ENCODE measurements around the gene AKNAD1. TPM values are rescaled to one million over a fixed set of nuclear protein-coding genes. Genes with fewer than 3 reads are reported as not detected.
A peak's percentile ranks its signal among the peaks of the same experiment; 100 is the strongest.

Gene AKNAD1
- total RNA-seq, 1 donor: 0.27 TPM

GRCh38 chr1:108880850-108881249 lies 24.0 kb upstream of the AKNAD1 start:
- no peak for TF ChIP-seq CTCF (IDR thresholded peaks at IDR 0.05; ENCODE audit: insufficient read depth, low read length)
- DNase-seq (ENCODE audit: low read depth): no peak
- no peak overlapping the region for H3K4me3 ChIP-seq (ENCODE audit: low read depth, low read length)

GRCh38 chr1:108878678-108879077 lies 21.8 kb upstream of the AKNAD1 start:
- no peak for TF ChIP-seq CTCF (IDR thresholded peaks at IDR 0.05; ENCODE audit: insufficient read depth, low read length)
- peak overlapping the region; percentile 52 for H3K4me3 ChIP-seq (ENCODE audit: low read depth, low read length)
- DNase-seq (ENCODE audit: low read depth): no peak

- H3K4me3 ChIP-seq (ENCODE audit: low read depth, low read length): peak overlapping the region; percentile 92
- no peak for TF ChIP-seq CTCF (IDR thresholded peaks at IDR 0.05; ENCODE audit: insufficient read depth, low read length)
- DNase-seq (ENCODE audit: low read depth): no peak
These were observed 21.2 kb upstream of the AKNAD1 start for GRCh38 chr1:108878160-108878469.

- no peak for TF ChIP-seq CTCF (IDR thresholded peaks at IDR 0.05; ENCODE audit: insufficient read depth, low read length)
- peak overlapping the region; percentile 92 for H3K4me3 ChIP-seq (ENCODE audit: low read depth, low read length)
- DNase-seq (ENCODE audit: low read depth): peak; percentile 60
These were observed 20.7 kb upstream of the AKNAD1 start for GRCh38 chr1:108877348-108878159.

- no peak for DNase-seq (ENCODE audit: low read depth)
- TF ChIP-seq CTCF (IDR thresholded peaks at IDR 0.05; ENCODE audit: insufficient read depth, low read length): no peak
- H3K4me3 ChIP-seq (ENCODE audit: low read depth, low read length): no peak overlapping the region
These were observed 14.3 kb upstream of the AKNAD1 start for GRCh38 chr1:108871050-108871724.

GRCh38 chr1:108865316-108865910 lies 8.5 kb upstream of the AKNAD1 start:
- H3K4me3 ChIP-seq (ENCODE audit: low read depth, low read length): no peak overlapping the region
- no peak for TF ChIP-seq CTCF (IDR thresholded peaks at IDR 0.05; ENCODE audit: insufficient read depth, low read length)
- DNase-seq (ENCODE audit: low read depth): no peak

Measured in fibroblast of the aortic adventitia (primary cell).